ENCODE data around the gene MCM5. TPM values are rescaled to one million over a fixed set of nuclear protein-coding genes. Genes with fewer than 3 reads are reported as not detected.

The MCM5 gene
- total and polyA plus RNA-seq, 2 of the 13 experiments (the other 11 are each of a cell fraction or from before 2014, with no cell fraction given), result 40.2 to 93.5 TPM

- no peak for TF ChIP-seq ZNF883 (CRISPR knock-in tag; IDR thresholded peaks at IDR 0.05; ENCODE audit: not compliant biosample characterization)
- no peak for TF ChIP-seq SRSF1 (optimal IDR thresholded peaks at IDR 0.05; ENCODE audit: low read depth, low read length)
- no peak for TF ChIP-seq ZNF7 (CRISPR knock-in tag; IDR thresholded peaks at IDR 0.05)
- TF ChIP-seq MAFG (CRISPR knock-in tag; IDR thresholded peaks at IDR 0.05), result no peak
- TF ChIP-seq, protein P1, sequence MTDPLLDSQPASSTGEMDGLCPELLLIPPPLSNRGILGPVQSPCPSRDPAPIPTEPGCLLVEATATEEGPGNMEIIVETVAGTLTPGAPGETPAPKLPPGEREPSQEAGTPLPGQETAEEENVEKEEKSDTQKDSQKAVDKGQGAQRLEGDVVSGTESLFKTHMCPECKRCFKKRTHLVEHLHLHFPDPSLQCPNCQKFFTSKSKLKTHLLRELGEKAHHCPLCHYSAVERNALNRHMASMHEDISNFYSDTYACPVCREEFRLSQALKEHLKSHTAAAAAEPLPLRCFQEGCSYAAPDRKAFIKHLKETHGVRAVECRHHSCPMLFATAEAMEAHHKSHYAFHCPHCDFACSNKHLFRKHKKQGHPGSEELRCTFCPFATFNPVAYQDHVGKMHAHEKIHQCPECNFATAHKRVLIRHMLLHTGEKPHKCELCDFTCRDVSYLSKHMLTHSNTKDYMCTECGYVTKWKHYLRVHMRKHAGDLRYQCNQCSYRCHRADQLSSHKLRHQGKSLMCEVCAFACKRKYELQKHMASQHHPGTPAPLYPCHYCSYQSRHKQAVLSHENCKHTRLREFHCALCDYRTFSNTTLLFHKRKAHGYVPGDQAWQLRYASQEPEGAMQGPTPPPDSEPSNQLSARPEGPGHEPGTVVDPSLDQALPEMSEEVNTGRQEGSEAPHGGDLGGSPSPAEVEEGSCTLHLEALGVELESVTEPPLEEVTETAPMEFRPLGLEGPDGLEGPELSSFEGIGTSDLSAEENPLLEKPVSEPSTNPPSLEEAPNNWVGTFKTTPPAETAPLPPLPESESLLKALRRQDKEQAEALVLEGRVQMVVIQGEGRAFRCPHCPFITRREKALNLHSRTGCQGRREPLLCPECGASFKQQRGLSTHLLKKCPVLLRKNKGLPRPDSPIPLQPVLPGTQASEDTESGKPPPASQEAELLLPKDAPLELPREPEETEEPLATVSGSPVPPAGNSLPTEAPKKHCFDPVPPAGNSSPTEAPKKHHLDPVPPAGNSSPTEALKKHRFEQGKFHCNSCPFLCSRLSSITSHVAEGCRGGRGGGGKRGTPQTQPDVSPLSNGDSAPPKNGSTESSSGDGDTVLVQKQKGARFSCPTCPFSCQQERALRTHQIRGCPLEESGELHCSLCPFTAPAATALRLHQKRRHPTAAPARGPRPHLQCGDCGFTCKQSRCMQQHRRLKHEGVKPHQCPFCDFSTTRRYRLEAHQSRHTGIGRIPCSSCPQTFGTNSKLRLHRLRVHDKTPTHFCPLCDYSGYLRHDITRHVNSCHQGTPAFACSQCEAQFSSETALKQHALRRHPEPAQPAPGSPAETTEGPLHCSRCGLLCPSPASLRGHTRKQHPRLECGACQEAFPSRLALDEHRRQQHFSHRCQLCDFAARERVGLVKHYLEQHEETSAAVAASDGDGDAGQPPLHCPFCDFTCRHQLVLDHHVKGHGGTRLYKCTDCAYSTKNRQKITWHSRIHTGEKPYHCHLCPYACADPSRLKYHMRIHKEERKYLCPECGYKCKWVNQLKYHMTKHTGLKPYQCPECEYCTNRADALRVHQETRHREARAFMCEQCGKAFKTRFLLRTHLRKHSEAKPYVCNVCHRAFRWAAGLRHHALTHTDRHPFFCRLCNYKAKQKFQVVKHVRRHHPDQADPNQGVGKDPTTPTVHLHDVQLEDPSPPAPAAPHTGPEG (CRISPR knock-in tag; IDR thresholded peaks at IDR 0.05), result no peak
- TF ChIP-seq ZNF264 (CRISPR knock-in tag; IDR thresholded peaks at IDR 0.05), result no peak
- TF ChIP-seq CSRNP2 (CRISPR knock-in tag; conservative IDR thresholded peaks at IDR 0.05; ENCODE audit: low read depth), result no peak
- no peak for TF ChIP-seq EED (CRISPR knock-in tag; IDR thresholded peaks at IDR 0.05)
- no peak for TF ChIP-seq NFE2 (CRISPR knock-in tag; IDR thresholded peaks at IDR 0.05)
- TF ChIP-seq ZNF510 (CRISPR knock-in tag; IDR thresholded peaks at IDR 0.05; ENCODE audit: low read depth), result 0 out of 2 replicates have a peak, but pooled peaks have one; percentile 18
- no peak for TF ChIP-seq RFX5 (IDR thresholded peaks at IDR 0.05; ENCODE audit: low read depth, low read length)
- no peak for TF ChIP-seq NFYC (CRISPR knock-in tag; IDR thresholded peaks at IDR 0.05)
- TF ChIP-seq CC2D1A (CRISPR knock-in tag; IDR thresholded peaks at IDR 0.05), result no peak
- no peak for TF ChIP-seq E2F5 (CRISPR knock-in tag; conservative IDR thresholded peaks at IDR 0.05)
- TF ChIP-seq ZNF839 (CRISPR knock-in tag; IDR thresholded peaks at IDR 0.05; ENCODE audit: borderline replicate concordance), result no peak
- 0 out of 2 replicates have a peak, but pooled peaks have one; percentile 10 for TF ChIP-seq ZNF879 (CRISPR knock-in tag; IDR thresholded peaks at IDR 0.05)
- no peak for TF ChIP-seq SSRP1 (CRISPR knock-in tag; IDR thresholded peaks at IDR 0.05)
- TF ChIP-seq KDM3A (CRISPR knock-in tag; IDR thresholded peaks at IDR 0.05; ENCODE audit: low read depth), result no peak
- 0 out of 2 replicates have a peak, but pooled peaks have one; percentile 38 for TF ChIP-seq ZBTB38 (CRISPR knock-in tag; IDR thresholded peaks at IDR 0.05)
- no peak for TF ChIP-seq UBTF (CRISPR knock-in tag; IDR thresholded peaks at IDR 0.05)
- TF ChIP-seq REXO4 (CRISPR knock-in tag; IDR thresholded peaks at IDR 0.05; ENCODE audit: borderline replicate concordance), result no peak
Observed at GRCh38 chr22:35399114-35399677, 744 bp upstream of the MCM5 start (continued).

Data from HepG2 (cell line).